ENCODE data around the gene COLEC11.

The COLEC11 gene

DNA sequence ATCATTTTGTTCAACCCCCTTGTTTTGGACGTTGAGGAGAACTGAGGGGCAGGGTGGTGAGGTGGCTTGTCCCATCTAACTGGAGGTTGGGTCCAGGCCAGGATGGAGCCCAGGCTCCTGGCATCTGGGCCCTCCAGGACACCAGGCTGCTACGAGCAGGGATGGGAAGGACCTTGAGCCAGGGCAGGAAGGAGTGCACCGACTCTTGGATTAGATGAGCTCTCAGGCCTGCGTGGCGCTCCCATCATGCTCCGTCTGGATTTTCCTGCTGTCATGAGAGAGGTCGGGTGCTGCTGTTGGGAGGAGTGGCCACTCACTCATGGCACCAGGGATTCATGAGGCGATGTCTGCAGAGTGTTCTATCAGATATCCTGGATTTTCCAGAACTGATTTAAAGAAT lies 44.7 kb downstream of the COLEC11 start:
- Mint-ChIP-seq H3K36me3 (no peaks in the 10 kb centered on the region), H3K9me3 (no peaks in the 10 kb centered on the region), H3K27ac (no peak overlapping the region), H3K27me3 (no peaks in the 10 kb centered on the region), H3K4me1 (no peaks in the 10 kb centered on the region), H3K4me3 (no peak overlapping the region)
- DNase-seq = no peak
- CTCF ChIA-PET = no interaction called here

DNA sequence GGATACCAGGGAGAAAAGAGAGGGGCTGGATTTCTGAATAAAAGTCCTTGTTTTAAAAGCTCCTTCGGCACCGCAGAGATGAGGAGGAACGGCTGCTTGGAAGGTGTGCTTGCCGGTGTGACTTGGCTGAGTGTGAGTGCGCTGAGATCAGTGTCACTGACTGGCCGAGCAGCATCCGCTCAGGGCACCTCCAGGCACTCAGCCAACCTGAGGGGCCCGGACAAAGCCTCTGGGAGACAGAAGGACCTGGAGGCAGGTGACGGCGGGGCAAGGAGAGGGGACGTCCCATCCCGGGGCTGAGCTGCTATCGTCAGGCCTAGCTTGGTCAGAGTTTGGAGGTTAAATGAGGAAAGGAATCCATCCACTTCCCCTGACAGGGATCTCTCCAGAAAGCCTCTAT lies 46.3 kb downstream of the COLEC11 start:
- Mint-ChIP-seq H3K4me1 (no peaks in the 10 kb centered on the region), H3K9me3 (no peaks in the 10 kb centered on the region), H3K36me3 (no peaks in the 10 kb centered on the region), H3K4me3 (no peak overlapping the region), H3K27me3 (no peaks in the 10 kb centered on the region), H3K27ac (no peak overlapping the region)
- CTCF ChIA-PET = no interaction called here
- DNase-seq = no peak

DNA sequence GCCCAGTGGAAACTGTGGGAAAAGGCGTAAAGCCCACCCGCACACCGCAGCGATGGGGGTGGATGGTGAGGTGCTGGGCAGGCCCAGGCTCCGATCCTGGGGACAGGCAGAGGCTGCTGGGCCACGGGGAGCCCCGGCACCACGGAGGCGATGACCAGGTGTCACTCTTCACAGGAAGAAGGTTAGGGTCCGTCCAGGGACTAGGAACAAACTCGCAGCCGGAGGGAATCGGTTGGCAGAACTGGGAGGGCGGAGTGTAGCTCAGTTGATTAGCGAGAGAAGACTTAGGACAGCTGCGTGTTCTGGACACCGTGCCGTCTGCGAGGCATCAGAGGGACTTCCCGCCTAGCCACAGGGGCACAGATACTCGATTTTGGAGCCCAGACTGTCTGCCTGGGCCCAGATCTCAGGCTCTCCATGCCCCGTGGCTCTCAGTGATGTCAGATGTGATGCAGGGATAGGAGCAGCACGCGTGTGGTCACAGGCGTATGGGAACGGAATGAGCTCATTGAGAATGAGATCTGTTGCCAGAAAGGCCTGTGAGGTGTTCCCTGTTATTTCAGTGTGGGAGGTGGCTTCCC lies 47.0 kb downstream of the COLEC11 start:
- Mint-ChIP-seq H3K27me3 (no peaks in the 10 kb centered on the region), H3K4me3 (no peak overlapping the region), H3K4me1 (no peaks in the 10 kb centered on the region), H3K9me3 (no peaks in the 10 kb centered on the region), H3K36me3 (no peaks in the 10 kb centered on the region), H3K27ac (no peak overlapping the region)
- CTCF ChIA-PET = no interaction called here
- DNase-seq = no peak

DNA sequence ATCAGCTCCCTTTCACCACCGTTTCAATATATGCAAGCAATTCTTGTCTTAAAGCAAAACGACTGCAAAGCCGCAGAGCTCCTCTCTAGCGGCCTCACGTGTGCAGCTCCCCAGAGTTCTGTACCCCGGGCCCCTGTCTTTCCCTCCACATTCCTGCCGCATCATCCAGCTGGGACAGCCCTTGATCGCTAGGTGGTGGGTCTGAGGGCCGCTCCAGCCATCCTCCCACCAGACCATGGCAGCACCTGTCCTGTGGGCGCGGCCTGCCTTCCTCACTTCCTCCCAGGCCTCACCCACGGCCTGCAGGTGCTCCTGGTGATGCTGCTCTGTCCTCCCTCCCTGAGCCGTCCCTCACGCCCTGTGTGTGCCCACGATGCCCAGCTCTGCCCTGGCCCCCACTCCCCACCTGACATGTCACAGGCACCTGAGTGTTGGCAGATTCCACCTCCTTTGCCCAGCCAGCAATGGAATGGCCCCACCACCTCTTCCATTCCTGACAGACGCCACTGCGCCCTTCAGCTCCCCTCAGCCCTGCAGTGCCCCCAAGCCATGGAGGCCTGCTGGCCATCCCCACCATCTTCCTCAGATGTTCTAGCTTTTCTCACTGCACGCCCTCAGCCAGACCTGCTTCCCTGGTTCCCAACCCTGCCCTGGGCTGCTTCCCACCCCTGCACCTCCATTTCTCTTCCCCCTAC lies 47.8 kb downstream of the COLEC11 start:
- Mint-ChIP-seq H3K4me1 (no peaks in the 10 kb centered on the region), H3K9me3 (no peaks in the 10 kb centered on the region), H3K36me3 (no peaks in the 10 kb centered on the region), H3K27ac (no peak overlapping the region), H3K27me3 (no peaks in the 10 kb centered on the region), H3K4me3 (no peak overlapping the region)
- DNase-seq = no peak
- CTCF ChIA-PET = no interaction called here

DNA sequence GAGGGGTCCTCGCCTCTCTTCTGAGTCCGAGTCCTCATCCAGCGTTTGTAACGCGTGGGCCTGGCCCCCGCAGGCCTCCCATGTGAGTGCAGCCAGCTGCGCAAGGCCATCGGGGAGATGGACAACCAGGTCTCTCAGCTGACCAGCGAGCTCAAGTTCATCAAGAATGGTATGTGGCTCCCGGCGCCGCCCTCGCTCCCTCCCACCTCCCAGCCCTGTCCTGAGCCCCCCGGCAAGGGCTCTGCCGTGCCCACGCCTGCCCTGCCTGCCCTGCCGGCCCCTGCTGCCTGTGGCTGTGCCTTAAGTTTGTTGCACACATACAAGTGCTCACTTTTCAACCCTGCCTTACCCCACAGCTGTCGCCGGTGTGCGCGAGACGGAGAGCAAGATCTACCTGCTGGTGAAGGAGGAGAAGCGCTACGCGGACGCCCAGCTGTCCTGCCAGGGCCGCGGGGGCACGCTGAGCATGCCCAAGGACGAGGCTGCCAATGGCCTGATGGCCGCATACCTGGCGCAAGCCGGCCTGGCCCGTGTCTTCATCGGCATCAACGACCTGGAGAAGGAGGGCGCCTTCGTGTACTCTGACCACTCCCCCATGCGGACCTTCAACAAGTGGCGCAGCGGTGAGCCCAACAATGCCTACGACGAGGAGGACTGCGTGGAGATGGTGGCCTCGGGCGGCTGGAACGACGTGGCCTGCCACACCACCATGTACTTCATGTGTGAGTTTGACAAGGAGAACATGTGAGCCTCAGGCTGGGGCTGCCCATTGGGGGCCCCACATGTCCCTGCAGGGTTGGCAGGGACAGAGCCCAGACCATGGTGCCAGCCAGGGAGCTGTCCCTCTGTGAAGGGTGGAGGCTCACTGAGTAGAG lies 48.7 kb downstream of the COLEC11 start:
- no peak overlapping the region for H3K4me3 Mint-ChIP-seq
- no peaks in the 10 kb centered on the region for H3K4me1 Mint-ChIP-seq
- CTCF ChIA-PET = interaction anchor here (1.2 kb wide), 1 partner anchor 182 kb away, joined by 3 read pairs; no protein-coding TSS in a partner anchor
- no peaks in the 10 kb centered on the region for H3K27me3 Mint-ChIP-seq
- H3K9me3 Mint-ChIP-seq = no peaks in the 10 kb centered on the region
- H3K27ac Mint-ChIP-seq = no peak overlapping the region
- no peak for DNase-seq
- no peaks in the 10 kb centered on the region for H3K36me3 Mint-ChIP-seq

DNA sequence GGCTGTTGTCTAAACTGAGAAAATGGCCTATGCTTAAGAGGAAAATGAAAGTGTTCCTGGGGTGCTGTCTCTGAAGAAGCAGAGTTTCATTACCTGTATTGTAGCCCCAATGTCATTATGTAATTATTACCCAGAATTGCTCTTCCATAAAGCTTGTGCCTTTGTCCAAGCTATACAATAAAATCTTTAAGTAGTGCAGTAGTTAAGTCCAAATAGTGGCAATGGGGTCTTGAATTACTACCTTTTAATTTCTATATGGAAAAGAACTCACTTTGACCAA lies 49.3 kb downstream of the COLEC11 start:
- no peaks in the 10 kb centered on the region for H3K27me3 Mint-ChIP-seq
- no peaks in the 10 kb centered on the region for H3K9me3 Mint-ChIP-seq
- H3K27ac Mint-ChIP-seq = no peak overlapping the region
- H3K36me3 Mint-ChIP-seq = no peaks in the 10 kb centered on the region
- no peaks in the 10 kb centered on the region for H3K4me1 Mint-ChIP-seq
- no peak overlapping the region for H3K4me3 Mint-ChIP-seq
- DNase-seq = no peak
- CTCF ChIA-PET = interaction anchor here (1.2 kb wide), 1 partner anchor 182 kb away, joined by 3 read pairs; no protein-coding TSS in a partner anchor

DNA sequence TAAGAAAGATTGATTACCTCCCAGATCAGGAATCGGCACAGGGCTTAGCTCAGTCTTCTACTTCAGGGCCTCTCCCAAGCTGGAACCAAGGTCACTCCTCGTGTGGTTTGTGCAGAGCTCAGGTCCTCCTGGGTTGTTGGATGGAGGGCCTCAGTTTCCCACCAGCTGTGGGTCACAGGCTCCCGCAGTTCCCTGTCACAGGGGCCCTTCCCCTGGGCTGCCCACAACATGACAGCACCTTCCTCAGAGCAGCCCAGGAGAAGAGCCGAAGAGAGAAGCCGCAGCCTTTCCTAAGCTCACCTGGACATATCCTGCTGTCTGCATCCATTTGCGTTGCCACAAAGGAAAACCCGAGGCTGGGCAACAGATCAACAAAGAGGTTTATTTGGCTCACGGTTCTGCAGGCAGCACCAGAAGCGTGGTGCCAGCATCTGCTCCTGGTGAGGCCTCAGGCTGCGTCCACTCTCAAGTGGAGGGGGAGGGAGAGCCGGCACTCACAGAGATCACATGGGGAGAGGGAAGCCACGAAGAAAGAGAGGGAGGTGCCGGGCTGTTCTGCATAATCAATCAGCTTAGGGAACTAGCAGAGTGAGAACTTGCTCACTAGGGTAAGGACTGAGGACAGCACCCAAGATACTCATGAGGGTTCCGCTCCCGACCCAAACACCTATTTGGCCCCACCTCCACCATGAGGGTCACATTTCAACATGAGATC lies 50.1 kb downstream of the COLEC11 start:
- Mint-ChIP-seq H3K27ac (no peak overlapping the region), H3K36me3 (no peaks in the 10 kb centered on the region), H3K9me3 (no peaks in the 10 kb centered on the region), H3K27me3 (no peaks in the 10 kb centered on the region), H3K4me1 (no peaks in the 10 kb centered on the region), H3K4me3 (no peak overlapping the region)
- CTCF ChIA-PET = interaction anchor here (0.6 to 1.2 kb wide), 2 partner anchors 183 to 211 kb away, joined by 3 read pairs; no protein-coding TSS in a partner anchor
- peak; percentile 6 for DNase-seq

DNA sequence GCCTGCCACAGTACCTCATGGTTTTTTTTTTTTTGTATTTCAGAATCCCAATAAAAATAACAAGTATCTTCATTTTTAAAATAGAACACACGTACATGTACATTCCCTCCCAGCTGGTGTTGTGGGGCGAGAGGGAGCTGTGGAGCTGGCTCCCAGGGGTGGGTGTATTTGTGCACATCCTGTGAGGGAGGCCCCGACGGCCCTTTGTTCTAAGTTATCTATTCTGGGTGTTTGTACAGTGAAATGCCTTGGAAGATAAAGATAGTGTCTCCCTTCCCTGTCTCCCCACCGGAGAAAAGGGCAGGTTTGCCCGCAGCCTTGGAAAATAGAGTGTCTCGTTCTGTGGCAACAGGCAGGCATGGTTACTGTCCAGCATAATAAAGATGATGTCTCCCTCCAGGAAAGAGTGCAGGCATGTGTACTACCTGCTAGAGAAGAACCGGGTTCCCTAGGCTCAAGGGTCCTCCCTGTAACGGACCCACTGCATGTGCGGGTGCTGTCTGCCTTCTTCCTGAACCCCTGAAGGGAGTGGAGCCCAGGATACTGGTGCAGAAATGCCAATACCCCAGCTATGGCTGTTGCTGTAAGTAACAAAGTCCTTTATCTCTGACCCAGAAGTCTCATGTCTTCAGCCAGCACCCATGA lies 51.0 kb downstream of the COLEC11 start:
- DNase-seq = no peak
- Mint-ChIP-seq H3K9me3 (no peaks in the 10 kb centered on the region), H3K27ac (no peak overlapping the region), H3K4me1 (peaks cover 2% of the 10 kb centered on the region), H3K27me3 (peaks cover 1% of the 10 kb centered on the region), H3K4me3 (no peak overlapping the region), H3K36me3 (no peaks in the 10 kb centered on the region)
- CTCF ChIA-PET = interaction anchor here (0.6 kb wide), 1 partner anchor 212 kb away, joined by 3 read pairs; no protein-coding TSS in a partner anchor

DNA sequence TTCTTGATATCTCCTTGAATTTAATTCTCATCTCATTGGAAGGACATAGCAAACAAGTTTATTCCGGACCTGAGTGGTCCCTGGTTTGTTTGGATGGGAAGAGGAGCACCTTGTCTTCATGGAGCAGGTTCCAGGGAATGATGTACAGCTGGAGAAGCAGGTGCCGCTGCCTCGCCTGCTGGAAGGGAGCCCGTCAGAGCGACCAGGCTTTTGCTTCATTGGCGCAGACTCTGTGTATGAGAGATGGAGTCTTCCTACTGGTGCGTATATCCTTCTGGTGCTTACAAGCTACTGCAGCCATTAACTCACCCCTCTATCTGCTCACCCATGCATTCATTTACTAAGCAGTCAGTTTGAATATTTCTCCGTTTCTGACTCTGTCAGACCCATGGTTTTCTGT lies 51.5 kb downstream of the COLEC11 start:
- Mint-ChIP-seq H3K27me3 (peaks cover 7% of the 10 kb centered on the region), H3K36me3 (no peaks in the 10 kb centered on the region), H3K4me3 (no peak overlapping the region), H3K27ac (no peak overlapping the region), H3K4me1 (peaks cover 7% of the 10 kb centered on the region), H3K9me3 (no peaks in the 10 kb centered on the region)
- CTCF ChIA-PET = no interaction called here
- no peak for DNase-seq

DNA sequence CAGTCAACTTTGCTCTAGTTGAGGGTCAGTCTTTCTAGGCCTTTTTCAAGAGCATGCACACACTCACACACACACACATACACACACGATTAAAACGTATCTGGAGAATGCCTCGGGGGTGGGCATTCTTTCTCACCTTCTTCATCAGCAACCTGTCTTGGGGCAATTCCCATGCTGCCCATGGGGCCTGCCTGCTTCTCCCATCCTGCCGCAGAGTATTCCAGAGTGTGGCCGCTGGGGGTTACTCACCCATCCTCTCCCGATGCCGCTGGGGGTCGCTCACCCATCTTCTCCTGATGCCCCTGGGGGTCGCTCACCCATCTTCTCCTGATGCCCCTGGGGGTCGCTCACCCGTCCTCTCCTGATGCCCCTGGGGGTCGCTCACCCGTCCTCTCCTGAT lies 52.3 kb downstream of the COLEC11 start:
- H3K4me3 Mint-ChIP-seq = no peak overlapping the region
- peaks cover 11% of the 10 kb centered on the region for H3K27me3 Mint-ChIP-seq
- no peak for DNase-seq
- peaks cover 15% of the 10 kb centered on the region for H3K4me1 Mint-ChIP-seq
- CTCF ChIA-PET = no interaction called here
- no peak overlapping the region for H3K27ac Mint-ChIP-seq
- H3K36me3 Mint-ChIP-seq = no peaks in the 10 kb centered on the region
- H3K9me3 Mint-ChIP-seq = no peaks in the 10 kb centered on the region

DNA sequence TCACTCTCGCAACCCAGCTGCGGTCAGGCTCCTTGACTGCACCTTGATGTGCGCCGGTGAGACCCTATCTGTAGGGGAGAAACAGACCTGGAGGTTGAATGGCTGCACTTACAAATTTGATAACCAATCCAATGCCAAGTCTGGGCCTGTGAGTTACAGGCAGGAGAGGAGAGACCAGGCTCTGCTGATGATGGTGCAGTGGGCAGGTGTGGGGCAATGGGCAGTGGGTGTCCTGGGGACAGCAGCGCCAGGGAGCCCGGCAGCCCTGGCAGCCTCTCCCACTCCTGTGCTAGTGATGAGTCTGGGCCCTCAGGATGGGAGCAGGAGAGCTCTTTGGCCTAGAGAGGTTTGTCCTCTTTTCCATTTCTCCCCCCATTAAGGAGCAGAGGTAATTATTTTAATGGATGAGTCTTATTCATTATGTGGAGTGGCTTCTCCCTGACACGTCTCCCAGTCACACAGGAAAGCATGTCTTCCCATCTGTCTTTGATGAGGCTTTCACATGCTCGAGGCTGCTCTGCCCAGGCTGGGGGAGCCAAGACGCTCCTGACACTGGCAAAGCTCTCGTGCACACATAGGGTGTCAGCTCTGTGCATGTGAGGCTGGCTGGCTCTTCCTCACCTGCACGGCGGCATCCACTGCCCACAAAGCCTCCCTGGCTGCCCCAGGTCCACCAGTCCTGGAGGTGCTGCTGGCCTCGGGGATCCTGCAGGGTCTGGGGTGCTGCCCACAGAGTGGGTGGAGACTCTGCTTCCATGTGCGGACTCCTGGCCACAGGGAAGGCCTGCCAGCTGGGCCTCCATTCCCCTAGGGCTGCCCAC lies 53.1 kb downstream of the COLEC11 start:
- CTCF ChIA-PET = no interaction called here
- Mint-ChIP-seq H3K9me3 (no peaks in the 10 kb centered on the region), H3K36me3 (no peaks in the 10 kb centered on the region), H3K27me3 (peaks cover 11% of the 10 kb centered on the region), H3K4me3 (no peak overlapping the region), H3K4me1 (peaks cover 16% of the 10 kb centered on the region), H3K27ac (peak overlapping the region; percentile 21)
- no peak for DNase-seq

DNA sequence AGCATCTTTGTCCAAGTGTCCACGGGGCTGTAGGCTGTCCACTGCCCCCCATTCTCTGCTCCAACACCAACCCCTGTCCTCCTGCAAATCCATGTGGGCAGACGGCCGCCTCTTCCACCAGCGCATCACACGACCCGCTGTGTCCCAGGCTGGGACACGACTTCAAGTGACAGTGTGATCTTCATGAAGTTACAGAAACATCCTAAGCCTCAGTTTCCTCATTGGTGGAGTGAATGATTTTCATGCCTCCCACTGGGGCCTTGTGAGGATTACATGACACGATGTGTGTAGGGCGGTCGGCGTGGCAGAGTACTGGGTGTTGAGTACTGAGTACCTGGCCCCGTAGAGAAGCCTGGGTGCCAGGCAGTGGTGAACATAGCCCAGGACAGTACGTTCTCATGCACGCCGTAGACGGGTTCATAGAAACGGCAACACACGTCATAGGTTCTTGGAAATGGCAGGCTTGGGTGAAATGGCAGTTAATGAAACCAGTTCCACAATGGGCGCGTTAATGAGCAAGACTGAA lies 53.8 kb downstream of the COLEC11 start:
- no peaks in the 10 kb centered on the region for H3K9me3 Mint-ChIP-seq
- no peaks in the 10 kb centered on the region for H3K36me3 Mint-ChIP-seq
- H3K27ac Mint-ChIP-seq = no peak overlapping the region
- H3K4me3 Mint-ChIP-seq = no peak overlapping the region
- DNase-seq = no peak
- CTCF ChIA-PET = no interaction called here
- peaks cover 16% of the 10 kb centered on the region for H3K4me1 Mint-ChIP-seq
- H3K27me3 Mint-ChIP-seq = peaks cover 11% of the 10 kb centered on the region

DNA sequence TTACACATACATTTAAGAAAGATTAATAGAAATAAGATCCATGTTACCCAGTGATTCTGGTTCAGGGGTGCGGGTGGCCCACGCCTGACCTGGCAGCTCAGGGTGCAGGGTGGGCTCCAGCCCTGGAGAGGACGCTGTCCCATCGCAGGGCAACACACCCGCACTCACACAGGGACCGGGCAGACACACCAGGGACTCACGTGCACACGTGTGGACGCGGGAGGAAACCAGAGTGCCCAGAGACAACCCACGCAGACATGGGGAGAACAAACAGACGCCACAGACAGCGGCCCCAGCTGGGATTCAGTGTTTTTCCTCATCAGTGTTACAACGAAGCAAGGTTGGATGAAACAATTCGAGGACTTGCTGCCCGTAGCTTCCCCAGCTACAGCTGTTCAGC lies 54.7 kb downstream of the COLEC11 start:
- no peak for DNase-seq
- CTCF ChIA-PET = interaction anchor here (0.6 kb wide), 1 partner anchor 1252 kb away, joined by 4 read pairs; no protein-coding TSS in a partner anchor
- Mint-ChIP-seq H3K9me3 (no peaks in the 10 kb centered on the region), H3K27ac (no peak overlapping the region), H3K4me3 (no peak overlapping the region), H3K36me3 (no peaks in the 10 kb centered on the region), H3K4me1 (peaks cover 16% of the 10 kb centered on the region), H3K27me3 (peaks cover 11% of the 10 kb centered on the region)

Data from activated naive CD4-positive, alpha-beta T cell treated with anti-CD3 and anti-CD28 coated beads, Interleukin-2, amount 10 ng/mL, durations not matched to agents 7 days and 5 days (primary cell).